Measurements from ENCODE around the gene IPPK.

GRCh38 chr9:92709954-92710353, 40.0 kb upstream of the IPPK start:
- TF ChIP-seq CTCF (conservative IDR thresholded peaks at IDR 0.05; ENCODE audit: low read depth, low read length) (no peak), EZH2 (IDR thresholded peaks at IDR 0.05; ENCODE audit: low read length, unreplicated experiment) (no peak)
